SK-N-MC (cell line): ENCODE measurements around the gene SCFD2.

Experiments used
- EZH2 ChIP-seq: fragments of 200-600 bp; sonication (generic); IDR thresholded peaks from one replicate; pipeline ENCODE4 v1.6.1; 2017; ENCODE audit warnings: antibody characterized with exemption
- FOXP2 ChIP-seq: optimal IDR thresholded peaks from 2 replicates; pipeline ENCODE3; 2011; ENCODE audit warnings: mild to moderate bottlenecking, moderate library complexity; ENCODE audit not compliant: insufficient read depth; ENCODE audit errors: extremely low read length, control extremely low read depth
- POLR2AphosphoS5 ChIP-seq: IDR thresholded peaks from 2 replicates; pipeline ENCODE4 v1.6.1; 2012; ENCODE audit warnings: mild to moderate bottlenecking, low read depth, low read length, borderline replicate concordance

GRCh38 chr4:53362093-53362492, 3.8 kb downstream of the SCFD2 start:
- TF ChIP-seq POLR2AphosphoS5 (no peak), EZH2 (no peak), FOXP2 (no peak)
